Smooth muscle cell (in vitro differentiated cells): ENCODE data around the gene CDK3. TPM values are rescaled to one million over a fixed set of nuclear protein-coding genes. Genes with fewer than 3 reads are reported as not detected.

ENCODE experiments used
- DNase-seq: peaks from one replicate; lab custom pipeline; 2025; ENCODE audit not compliant: unreplicated experiment; lab: John Stamatoyannopoulos, UW
- H2AFZ ChIP-seq: fragments of 200-600 bp; sonication (generic); 2 replicates; pipeline ENCODE4 v1.6.0; 2016; ENCODE audit warnings: antibody characterized with exemption, low read depth, mild to moderate bottlenecking
- H3F3A ChIP-seq: fragments of 200-600 bp; sonication (generic); 2 replicates; pipeline ENCODE4 v1.6.0; 2017; ENCODE audit warnings: antibody characterized with exemption, low read depth
- H3K27ac ChIP-seq: fragments of 200-600 bp; sonication (generic); 2 replicates; pipeline ENCODE4 v1.5.1; 2016; ENCODE audit warnings: low read depth, mild to moderate bottlenecking
- H3K27me3 ChIP-seq: fragments of 200-600 bp; sonication (generic); 2 replicates; pipeline ENCODE4 v1.6.1; 2016; ENCODE audit warnings: low read depth, mild to moderate bottlenecking
- H3K36me3 ChIP-seq: fragments of 200-600 bp; sonication (generic); 2 replicates; pipeline ENCODE4 v1.5.1; 2016; ENCODE audit warnings: low read depth
- H3K4me1 ChIP-seq: fragments of 200-600 bp; sonication (generic); 2 replicates; pipeline ENCODE4 v1.5.1; 2016; ENCODE audit warnings: low read depth
- H3K4me2 ChIP-seq: fragments of 200-600 bp; sonication (generic); 2 replicates; pipeline ENCODE4 v1.6.0; 2016; ENCODE audit warnings: mild to moderate bottlenecking
- H3K4me3 ChIP-seq: fragments of 200-600 bp; sonication (generic); 2 replicates; pipeline ENCODE4 v1.5.1; 2016; ENCODE audit warnings: mild to moderate bottlenecking
- H3K79me2 ChIP-seq: fragments of 200-600 bp; sonication (generic); 2 replicates; pipeline ENCODE4 v1.6.0; 2016; ENCODE audit warnings: low read depth, mild to moderate bottlenecking
- H3K9ac ChIP-seq: fragments of 200-600 bp; sonication (generic); 2 replicates; pipeline ENCODE4 v1.6.0; 2016; ENCODE audit warnings: low read depth
- H3K9me3 ChIP-seq: fragments of 200-600 bp; sonication (generic); replicated peaks from 2 replicates; pipeline ENCODE4 v1.5.1; 2016; ENCODE audit warnings: low read depth
- H4K20me1 ChIP-seq: fragments of 200-600 bp; sonication (generic); 2 replicates; pipeline ENCODE4 v1.6.0; 2016; ENCODE audit warnings: low read depth
- CTCF ChIP-seq: fragments of 200-600 bp; sonication (generic); IDR thresholded peaks from 2 replicates; pipeline ENCODE4 v1.5.1; 2017; ENCODE audit warnings: borderline replicate concordance, mild to moderate bottlenecking, antibody characterized with exemption; ENCODE audit not compliant: insufficient read depth, poor library complexity, severe bottlenecking
- WGBS: methylation state at CpG from one replicate; pipeline ENCODE4 v1.1.7; 2016; ENCODE audit warnings: low lambda C conversion rate; 5-methylcytosine and 5-hydroxymethylcytosine counted together
- polyA plus RNA-seq: library from polyadenylated mRNA; unstranded; fragments of >200 nt; fragmentation: Nextera tagmentation; extraction: Ambion mirVana; gene quantifications from 2 replicates; pipeline ENCODE4 v1.2.1, GENCODE V29; 2016
- total RNA-seq: library from RNA; depleted of rRNA; stranded (reverse); fragments of >200 nt; gene quantifications from 2 replicates; pipeline ENCODE4 v1.2.3, GENCODE V29; 2014

CDK3 gene
- total and polyA plus RNA-seq, 2 experiments from 2014 or later: 1.0 to 3.9 TPM

- Histone ChIP-seq H3K4me2 (no peak overlapping the region), H3K9ac (no peak overlapping the region), H3K4me1 (no peaks in the 10 kb centered on the region), H4K20me1 (no peaks in the 10 kb centered on the region), H3F3A (no peaks in the 10 kb centered on the region), H3K27me3 (no peaks in the 10 kb centered on the region), H2AFZ (no peak overlapping the region), H3K4me3 (no peak overlapping the region), H3K79me2 (no peaks in the 10 kb centered on the region), H3K9me3 (no peaks in the 10 kb centered on the region), H3K36me3 (no peaks in the 10 kb centered on the region), H3K27ac (no peak overlapping the region)
- no peak for DNase-seq
- WGBS: 93% methylated on average over 21 of the region's 21 CpGs
- TF ChIP-seq CTCF: no peak
These were observed 9.5 kb downstream of the CDK3 start for GRCh38 chr17:76009969-76010661.

DNA sequence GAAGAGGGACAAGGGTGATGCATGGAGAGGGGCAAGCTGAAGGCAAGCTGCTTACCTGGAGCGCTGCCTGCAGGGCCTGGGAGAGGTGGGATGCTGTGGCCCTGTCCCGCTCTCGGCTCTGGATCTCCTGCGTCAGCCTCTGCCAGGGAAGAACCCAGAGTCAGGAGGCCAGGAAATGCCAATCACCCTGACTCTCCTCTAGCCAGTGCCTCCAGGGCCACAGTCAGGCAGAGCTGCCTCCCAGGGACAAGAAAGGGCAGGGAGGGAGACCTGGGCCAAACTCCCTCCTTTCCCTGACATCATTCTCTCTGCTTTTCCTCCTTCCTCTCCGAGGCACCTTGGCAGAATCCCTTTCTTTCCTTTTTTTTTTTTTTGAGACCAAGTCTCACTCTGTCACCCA lies 11.3 kb downstream of the CDK3 start:
- H2AFZ ChIP-seq: no peak overlapping the region
- 90% methylated on average over 5 of the region's 5 CpGs for WGBS
- TF ChIP-seq CTCF: no peak

GRCh38 chr17:76013377-76013932 lies 12.8 kb downstream of the CDK3 start:
- no peak for DNase-seq
- TF ChIP-seq CTCF: no peak
- Histone ChIP-seq H2AFZ (peak overlapping the region; percentile 50), H3K27ac (no peak overlapping the region), H3K9me3 (no peaks in the 10 kb centered on the region), H3F3A (no peaks in the 10 kb centered on the region), H3K4me2 (peak overlapping the region; percentile 31), H3K36me3 (no peaks in the 10 kb centered on the region), H3K9ac (no peak overlapping the region), H3K27me3 (no peaks in the 10 kb centered on the region), H3K4me1 (no peaks in the 10 kb centered on the region), H4K20me1 (no peaks in the 10 kb centered on the region), H3K79me2 (no peaks in the 10 kb centered on the region), H3K4me3 (no peak overlapping the region)
- WGBS: 76% methylated on average over 13 of the region's 15 CpGs

More for the DNA sequence above, 11.3 kb downstream of the CDK3 start:
- no peaks in the 10 kb centered on the region for H3K27me3 ChIP-seq
- H3K27ac ChIP-seq: no peak overlapping the region
- no peak overlapping the region for H3K4me3 ChIP-seq
- no peak overlapping the region for H3K4me2 ChIP-seq
- H3K9ac ChIP-seq: no peak overlapping the region
- DNase-seq: no peak
- H3K36me3 ChIP-seq: no peaks in the 10 kb centered on the region
- H4K20me1 ChIP-seq: no peaks in the 10 kb centered on the region
- H3F3A ChIP-seq: no peaks in the 10 kb centered on the region
- no peaks in the 10 kb centered on the region for H3K4me1 ChIP-seq
- H3K79me2 ChIP-seq: no peaks in the 10 kb centered on the region
- no peaks in the 10 kb centered on the region for H3K9me3 ChIP-seq
